Sigmoid colon (tissue), 4 donors: ENCODE results near the gene TBRG1.

Experiments
- CTCF ChIP-seq, 4 experiments: fragments of 450-650 bp in 3 of 4; fragments of 200-600 bp in 1 of 4; IDR thresholded peaks; one replicate each; pipeline ENCODE4 v1.5.1; 2016 to 2019; ENCODE audit warnings: antibody characterized with exemption in 4 of 4, mild to moderate bottlenecking in 3 of 4, moderate library complexity in 2 of 4
- EP300 ChIP-seq, 4 donors: sonication (generic); formaldehyde crosslinking; IDR thresholded peaks; one replicate each; pipeline ENCODE4 v1.6.1; 2017; ENCODE audit warnings: antibody characterized with exemption in 4 of 4
- POLR2A ChIP-seq, 2 donors: fragments of 450-650 bp; IDR thresholded peaks; one replicate each; pipeline ENCODE4 v1.6.1; 2016; ENCODE audit warnings: antibody characterized with exemption in 2 of 2, mild to moderate bottlenecking in 2 of 2, moderate library complexity in 2 of 2

DNA sequence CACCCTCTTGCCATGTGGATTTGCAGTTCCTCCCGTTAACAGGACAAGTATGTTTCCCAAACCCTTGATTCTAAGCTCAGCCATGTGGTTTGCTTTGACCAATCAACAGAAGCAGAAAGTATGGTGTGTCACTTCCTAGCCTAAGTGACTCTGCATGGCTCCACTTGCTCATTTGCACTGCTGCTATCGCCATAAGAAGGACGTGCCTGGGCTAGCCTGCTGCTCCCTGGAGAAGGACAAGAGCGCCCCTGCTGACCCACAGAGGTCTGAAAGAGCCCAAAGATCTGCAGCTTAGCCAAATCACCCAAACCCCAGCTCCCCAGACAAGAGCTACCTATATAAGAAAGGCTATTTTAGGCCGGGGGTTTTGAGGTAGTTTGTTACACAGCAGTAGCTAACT is 18.0 kb downstream of the TBRG1 start:
- TF ChIP-seq CTCF (IDR thresholded peaks at IDR 0.05) (no peak), EP300 (IDR thresholded peaks at IDR 0.05) (no peak), POLR2A (IDR thresholded peaks at IDR 0.05) (no peak)
